Suprapubic skin (tissue), 4 donors: Measurements from ENCODE around the gene POTEC.
"Not testable (repeated sequence)": the region's sequence is repeated elsewhere in the genome, so short reads cannot be mapped to it uniquely, and the experiment has no call there.

Experiments used
- CTCF ChIP-seq, 2 donors: fragments of 200-600 bp in 1 of 2; fragments of 450-650 bp in 1 of 2; sonication (generic) in 1 of 2; IDR thresholded peaks; one replicate each; pipeline ENCODE4 v1.5.1; 2016 to 2019; ENCODE audit warnings: antibody characterized with exemption in 2 of 2, mild to moderate bottlenecking in 1 of 2, moderate library complexity in 1 of 2
- POLR2A ChIP-seq, 2 donors: fragments of 450-650 bp; IDR thresholded peaks; one replicate each; pipeline ENCODE4 v1.6.1; 2017; ENCODE audit warnings: antibody characterized with exemption in 2 of 2, mild to moderate bottlenecking in 2 of 2, moderate library complexity in 2 of 2
- POLR2AphosphoS5 ChIP-seq, 3 donors: sonication (generic); formaldehyde crosslinking; IDR thresholded peaks; one replicate each; pipeline ENCODE4 v1.6.1; 2017; ENCODE audit warnings: antibody characterized with exemption in 3 of 3

GRCh38 chr18:14475520-14475919 is 67.9 kb downstream of the POTEC start:
- TF ChIP-seq CTCF, POLR2A, POLR2AphosphoS5 (IDR thresholded peaks at IDR 0.05): not testable (repeated sequence)
